ENCODE data around the gene DNAJB1.

Gene DNAJB1

DNA sequence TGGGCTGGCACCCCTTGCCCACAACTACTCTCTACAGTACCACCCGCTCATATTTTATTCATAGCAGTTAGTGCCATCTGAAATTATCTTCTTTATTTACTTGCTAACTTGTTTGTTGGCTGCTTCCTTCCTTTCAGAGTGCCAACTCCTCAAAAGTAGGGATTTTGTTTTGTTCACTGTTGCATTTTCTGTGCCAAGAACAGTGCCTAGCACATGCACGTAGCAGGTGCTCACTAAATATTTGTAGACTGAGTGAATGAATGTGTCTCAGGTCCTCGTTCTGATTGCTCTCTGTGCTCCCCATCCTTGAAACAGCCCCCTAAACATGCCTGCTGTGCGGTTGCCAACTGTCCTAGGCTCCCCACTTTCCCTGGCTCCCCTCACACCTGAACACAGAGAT, 23.8 kb downstream of the DNAJB1 start:
- DNase-seq: no peak

DNA sequence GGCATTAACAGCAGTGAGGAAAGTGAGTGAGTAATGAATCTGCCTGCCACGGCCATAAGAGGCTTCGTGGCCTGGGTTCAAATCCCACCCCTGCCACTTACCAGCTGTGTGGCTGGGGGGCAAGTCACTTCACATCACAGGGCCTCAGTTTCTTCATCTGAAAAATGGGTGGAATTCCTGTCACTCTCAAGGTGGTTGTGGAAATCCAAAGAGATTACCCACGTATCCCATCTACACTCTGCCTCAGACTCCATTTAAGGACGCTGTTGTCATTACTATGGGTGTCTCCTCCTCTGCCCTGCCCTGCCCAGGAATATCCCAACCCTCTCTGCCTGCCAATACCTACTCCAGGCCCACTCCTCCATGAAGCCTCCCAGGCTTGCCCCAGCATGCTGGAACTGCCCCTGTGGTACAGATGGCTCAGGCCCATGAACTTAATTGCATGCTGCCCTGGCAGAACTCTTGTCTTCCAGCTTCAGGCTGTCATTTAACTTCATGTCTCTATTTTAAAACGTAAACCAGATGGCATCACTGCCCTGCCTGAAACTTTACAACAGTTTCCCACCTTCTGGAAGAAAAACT, 25.4 kb downstream of the DNAJB1 start:
- no peak for DNase-seq

DNA sequence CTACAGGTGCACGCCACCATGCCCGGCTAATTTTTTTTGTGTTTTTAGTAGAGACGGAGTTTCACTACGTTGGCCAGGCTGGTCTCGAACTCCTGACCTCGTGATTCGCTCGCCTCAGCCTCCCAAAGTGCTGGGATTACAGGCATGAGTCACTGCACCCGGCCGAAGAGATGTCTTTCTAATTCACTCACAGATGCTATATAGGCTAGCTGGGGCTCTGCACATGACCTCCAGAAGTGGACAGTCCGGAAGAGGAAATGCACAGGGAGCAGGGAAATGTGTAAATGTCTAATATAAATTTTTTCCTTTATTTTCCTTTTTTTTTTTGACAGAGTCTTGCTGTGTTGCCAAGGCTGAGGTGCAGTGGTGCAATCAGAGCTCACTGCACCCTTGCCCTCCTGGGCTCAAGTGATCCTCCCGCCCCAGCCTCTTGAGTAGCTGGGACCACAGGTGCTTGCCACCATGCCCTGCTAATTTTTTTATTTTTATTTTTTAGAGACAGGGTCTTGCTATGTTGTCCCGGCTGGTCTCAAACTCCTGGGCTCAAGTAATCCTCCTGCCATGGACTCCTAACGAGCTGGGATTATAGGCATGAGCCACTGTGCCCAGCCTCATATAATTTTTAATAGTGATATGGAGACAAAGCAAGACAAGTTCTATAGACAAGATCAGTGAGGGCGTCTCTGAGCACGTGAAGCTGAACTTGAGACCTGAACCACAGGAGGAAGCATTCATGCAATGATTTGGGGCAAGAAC, 30.6 kb downstream of the DNAJB1 start:
- no peak for DNase-seq

DNA sequence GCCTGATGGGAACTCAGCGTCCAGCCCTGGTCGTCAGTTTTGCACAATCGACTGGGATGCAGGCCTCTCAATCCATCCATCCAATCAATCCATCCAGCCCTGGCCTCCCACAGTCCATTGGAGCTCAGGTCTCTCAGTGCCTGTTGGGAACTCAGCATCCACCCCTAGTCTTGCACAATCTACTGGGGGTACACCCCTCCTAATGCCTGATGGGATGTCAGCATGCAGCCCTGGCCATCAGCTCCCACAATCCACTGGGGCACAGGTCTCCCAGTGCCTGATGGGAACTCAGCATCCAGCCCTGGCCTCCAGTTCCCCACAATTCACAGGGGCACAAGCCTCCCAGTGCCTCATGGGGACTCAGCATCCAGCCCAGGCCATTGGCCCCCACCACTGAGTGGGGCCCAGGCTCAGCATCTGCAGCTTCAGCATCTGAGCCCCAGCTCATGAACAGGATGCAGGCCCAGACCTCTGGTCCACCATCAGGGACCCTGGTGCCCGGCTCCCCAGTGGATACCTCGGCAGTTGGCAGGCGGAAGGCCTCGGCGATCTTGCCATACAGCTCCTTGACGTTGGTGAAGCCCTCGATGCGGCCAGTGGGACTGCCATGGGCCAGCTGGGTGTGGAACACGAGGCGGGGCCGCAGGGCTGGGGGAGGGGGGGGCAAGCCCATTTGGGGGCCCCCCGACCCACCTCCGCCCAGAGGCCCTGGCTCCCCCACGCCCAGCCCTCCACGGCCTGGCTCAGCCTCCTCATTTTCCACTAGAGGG, 35.8 kb downstream of the DNAJB1 start:
- no peak for DNase-seq

DNA sequence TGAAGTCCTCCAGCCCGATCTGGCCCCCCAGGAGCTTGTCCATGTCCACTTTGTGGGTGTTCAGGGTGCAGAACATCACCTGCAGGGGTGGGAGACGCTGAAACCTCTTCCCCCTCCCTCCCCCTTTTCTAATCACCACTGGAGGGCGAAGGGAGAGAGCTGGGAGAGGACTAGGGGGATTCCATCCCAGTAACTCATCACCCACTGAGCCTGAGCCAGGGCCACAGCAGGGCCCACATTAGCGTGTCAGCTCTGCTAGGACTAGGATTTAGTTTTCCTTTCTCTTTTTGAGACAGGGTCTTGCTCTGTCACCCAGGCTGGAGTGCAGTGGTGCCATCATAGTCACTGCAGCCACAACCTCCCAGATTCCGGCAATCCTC, 37.5 kb downstream of the DNAJB1 start:
- no peak for DNase-seq

DNA sequence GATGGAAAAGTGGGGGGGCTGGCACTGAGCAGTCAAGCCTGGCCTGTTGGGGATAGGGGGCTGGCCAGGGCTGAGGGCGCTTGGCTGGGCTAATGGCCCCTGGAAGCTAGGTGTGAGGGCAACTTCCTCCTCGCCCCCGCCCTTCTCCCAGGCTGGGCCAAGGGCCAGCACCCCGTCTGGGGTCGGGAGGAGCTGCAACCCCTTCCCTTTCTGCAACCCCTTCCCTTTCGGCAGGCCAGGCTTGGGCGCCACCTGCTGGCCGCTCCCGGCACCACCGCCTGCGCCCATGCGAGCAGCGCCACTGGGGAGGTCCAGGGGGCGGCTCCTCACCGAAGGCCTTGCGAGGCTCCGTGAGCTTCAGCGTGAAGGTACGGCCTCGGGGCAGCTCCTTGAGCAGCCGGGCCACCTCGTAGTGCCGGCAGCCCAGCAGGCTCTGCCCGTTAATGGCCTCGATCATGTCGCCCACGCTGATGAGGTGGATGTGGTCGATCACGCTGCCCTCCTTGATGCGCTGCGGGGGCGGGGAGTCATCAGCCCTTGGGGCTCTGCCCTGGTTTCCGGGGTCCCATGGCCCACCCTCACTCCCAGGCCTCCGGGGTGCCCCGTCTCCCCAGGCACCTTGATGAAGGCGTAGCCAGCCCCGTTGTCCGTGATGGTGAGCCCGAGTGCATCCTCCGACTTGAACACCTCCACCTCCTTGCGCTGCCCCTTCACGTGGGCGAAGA, 38.1 kb downstream of the DNAJB1 start:
- peak; percentile 49 for DNase-seq

DNA sequence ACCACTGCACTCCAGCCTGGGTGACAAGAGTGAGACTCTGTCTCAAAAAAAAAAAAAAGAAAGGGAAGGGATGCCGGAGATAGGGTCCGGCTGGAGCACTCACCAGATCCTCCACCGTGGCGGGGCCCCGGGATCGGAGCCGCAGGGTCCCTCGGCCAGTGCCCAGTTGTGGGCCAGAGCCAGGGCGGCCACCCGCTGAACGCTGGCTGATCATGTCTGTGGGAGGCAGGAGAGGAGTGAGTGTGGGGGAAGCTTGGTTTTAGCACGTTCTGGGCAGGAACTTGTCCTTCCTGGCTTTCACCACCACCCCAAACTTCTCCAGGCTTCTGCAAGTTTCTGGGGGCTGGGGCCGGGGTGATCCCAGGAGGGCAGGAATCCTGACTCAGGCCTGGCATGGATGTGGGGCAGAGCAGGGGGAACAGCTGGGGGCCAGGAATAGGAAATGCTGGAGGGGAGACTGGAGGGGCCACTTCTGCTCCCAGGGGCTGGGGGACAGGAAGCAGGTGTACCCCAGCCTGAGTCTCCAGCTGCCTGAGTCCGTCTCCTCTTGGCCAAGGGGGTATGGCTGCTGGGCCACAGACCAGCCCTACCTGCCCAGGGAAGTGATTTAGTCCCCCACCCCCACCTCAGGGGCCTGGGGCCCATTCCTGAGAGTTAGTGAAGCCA, 38.8 kb downstream of the DNAJB1 start:
- no peak for DNase-seq

DNA sequence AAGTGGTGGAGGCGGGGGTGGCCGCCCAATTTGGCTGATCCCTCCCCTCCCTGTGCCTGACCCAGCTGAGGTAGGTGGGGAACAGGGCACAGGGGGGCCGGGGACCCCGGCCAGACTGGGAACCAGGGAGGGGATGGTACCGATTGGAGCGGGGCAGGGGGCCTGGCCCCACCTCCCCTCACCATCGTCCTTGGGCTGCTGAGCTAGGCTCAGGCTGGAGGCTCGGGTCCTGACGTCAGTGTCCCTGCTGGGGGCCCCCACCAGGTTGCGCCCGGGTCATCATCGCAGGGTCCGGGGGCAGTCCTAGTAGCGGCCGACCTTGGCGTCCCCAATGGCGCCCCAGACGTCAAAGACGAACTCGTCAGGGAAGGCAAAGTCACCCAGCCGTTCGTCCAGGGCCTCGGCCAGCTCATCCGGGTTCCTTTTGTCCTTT, 40.1 kb downstream of the DNAJB1 start:
- DNase-seq: no peak

DNA sequence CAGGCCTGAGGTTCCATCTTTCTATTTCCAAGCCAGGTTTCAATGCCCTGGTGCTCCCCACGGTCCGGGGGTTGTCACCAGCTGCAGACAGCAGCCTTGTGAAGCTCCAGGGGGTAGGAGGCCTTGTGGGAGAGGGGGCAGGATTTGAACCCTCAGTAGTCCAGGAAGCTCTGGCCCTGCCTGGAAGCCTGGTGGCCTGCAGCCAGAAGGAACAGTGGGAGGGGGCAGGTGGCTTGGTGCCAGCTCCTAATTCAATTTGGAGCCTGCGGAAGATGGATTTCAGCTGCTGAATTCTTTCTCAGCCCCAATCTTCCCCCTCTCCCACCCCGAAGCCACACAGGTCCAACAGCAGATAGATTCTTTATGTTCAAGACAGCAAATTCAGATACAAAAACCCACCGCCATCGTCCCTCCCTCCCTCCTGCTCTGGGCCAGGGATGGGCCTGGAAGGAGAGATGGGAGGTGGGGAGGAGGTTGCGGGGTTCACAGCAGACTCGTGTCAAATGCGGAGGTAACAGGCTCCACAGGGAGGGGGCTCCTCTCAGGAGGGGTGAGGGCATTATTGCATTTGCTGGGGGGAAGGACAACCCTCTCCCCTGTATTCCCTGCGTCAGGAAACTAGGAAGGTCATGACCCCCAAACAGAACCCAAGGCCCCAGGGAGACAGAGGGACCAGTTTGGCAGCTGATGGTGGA, 40.6 kb downstream of the DNAJB1 start:
- peak; percentile 51 for DNase-seq

DNA sequence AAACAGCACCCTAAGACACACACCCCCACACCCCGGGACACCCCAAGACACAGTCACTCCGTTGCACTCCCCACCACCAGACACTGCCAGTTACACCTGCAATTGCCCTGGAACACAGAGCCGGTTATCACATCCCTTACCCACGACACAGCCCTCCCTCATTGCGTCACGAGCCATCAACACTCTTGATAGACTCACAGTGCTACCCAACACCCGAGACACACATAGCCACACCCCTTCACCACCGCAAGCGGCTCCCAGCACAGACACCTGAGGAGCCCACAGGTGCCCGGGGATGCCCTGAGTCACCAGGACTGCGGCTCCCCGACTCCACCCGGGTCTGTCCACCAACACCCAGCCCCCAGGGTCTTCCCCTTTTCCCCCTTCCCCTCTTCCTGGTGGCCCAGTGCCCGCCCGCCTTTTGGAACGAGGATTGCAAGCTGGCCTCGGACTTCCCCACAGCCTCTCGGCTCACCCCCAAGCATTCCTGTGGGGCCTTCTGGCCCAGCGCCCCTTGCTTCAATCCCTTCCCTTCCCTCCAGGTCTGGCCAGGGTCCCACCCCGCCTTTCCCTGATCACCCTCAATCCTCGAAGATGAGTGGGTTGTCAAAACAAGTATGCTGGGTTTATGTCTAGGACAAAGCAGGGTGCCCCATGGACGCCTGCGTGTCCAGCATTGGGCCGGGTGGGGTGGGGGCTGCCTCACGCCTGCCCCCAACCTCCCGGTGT, 41.4 kb downstream of the DNAJB1 start:
- DNase-seq: peak; percentile 32

DNA sequence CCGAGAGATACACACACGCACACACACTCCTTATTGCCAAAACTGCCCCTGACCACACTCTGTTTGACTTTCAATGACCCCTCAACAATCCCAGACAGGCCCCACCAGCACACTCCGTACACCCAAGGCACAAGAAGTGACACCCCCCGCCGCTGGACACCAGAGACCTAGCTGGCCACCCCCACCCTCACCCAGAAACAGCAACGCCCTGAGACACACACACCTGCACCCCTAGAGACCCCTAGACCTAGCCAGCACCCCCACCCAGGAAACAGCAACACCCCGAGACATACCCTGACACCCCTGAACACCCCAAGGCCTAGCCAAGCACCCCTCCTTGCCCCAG, 41.9 kb downstream of the DNAJB1 start:
- no peak for DNase-seq

DNA sequence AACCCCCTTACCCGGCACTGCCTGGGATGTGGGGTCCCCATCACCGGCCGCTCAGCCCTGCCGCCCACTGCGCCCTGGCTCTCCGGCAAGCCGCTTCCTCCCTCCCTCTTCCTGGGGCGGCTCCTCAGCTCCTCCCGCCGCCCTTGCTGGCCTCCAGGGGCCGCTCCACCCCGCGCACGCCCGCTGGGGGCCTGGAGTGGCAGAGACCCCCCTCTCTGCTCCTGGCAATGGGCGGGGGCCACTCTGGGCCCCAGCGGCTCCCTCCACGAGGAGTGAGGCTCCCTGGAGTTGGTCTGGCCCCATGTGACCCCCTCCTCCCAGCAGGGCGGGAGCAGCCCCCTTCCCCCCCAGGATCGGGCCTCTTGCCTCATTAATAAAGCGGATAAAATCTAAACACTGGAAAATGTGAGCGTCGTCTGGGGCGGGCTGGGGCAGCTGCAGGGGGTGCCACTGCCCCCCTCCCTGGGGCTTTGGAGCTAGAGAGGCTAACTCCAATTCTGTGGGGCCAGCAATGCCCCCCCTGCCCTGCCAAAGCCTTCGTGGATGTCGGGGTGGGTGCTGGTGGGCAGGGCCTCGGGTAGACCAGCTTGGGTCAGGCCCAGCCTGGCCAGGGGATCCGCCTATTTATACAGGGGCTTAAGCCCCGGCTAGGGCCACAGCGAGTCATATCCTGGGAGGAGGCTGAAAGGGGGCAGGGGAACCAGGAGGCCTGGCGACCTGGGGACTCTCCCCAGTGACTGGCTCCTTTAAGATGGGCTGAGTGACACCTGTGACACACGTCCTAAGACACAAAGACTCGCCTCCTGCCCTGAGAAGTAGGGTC, 42.7 kb downstream of the DNAJB1 start, which contains the start of gene PTGER1:
TSS of gene PTGER1 (minus strand) at position 104 of the 823 bp plus-strand sequence. CDS start 1,034 bp downstream, outside the sequence.
- DNase-seq: peak; percentile 50

DNA sequence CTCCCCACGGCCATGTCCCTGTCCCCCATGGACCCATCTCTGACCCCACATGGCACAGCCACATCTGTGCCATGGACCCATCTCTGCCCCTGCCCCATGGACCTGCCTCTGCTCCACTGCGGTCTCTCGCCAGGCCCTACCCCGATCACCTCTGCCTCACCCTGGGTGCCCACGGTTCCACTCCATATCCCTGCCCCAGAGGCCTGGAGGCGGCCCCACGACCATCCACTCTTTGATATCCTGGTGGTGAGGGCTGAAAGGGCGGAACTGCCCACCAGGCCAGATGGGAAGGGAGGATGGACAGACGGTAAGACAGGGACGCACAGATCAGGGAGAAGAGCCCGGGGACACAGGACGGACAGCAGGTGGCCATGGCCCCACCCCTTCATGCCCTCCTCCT, 43.4 kb downstream of the DNAJB1 start:
- no peak for DNase-seq

DNA sequence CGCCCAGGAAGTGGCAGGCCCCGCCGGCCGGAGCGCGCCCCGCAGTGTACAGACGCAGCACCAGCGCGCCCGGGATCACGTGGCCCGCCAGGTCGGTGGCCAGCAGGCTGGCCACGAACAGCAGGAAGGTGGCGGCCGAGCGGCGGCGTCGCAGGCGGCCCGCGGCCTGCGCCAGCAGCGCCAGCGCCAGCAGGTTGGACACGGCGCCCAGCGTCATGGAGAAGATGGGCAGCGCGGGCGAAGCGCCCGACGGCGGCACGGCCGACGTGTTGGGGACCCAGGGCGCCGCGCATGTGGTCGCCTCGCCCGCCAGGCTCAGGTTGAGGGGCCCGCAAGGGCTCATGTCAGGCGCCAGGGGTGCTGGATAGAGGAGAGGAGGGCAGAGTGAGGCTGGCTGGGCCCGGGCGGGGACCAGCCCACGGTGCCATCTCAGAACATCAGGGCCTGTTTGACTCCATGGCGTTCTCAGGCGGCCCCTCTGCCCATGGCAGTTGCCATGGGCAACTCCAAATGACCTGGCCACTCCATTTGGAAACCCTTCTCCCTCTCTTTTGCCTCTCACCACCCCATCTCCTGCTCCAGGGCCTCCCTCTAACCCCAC, 44.1 kb downstream of the DNAJB1 start:
- no peak for DNase-seq

DNA sequence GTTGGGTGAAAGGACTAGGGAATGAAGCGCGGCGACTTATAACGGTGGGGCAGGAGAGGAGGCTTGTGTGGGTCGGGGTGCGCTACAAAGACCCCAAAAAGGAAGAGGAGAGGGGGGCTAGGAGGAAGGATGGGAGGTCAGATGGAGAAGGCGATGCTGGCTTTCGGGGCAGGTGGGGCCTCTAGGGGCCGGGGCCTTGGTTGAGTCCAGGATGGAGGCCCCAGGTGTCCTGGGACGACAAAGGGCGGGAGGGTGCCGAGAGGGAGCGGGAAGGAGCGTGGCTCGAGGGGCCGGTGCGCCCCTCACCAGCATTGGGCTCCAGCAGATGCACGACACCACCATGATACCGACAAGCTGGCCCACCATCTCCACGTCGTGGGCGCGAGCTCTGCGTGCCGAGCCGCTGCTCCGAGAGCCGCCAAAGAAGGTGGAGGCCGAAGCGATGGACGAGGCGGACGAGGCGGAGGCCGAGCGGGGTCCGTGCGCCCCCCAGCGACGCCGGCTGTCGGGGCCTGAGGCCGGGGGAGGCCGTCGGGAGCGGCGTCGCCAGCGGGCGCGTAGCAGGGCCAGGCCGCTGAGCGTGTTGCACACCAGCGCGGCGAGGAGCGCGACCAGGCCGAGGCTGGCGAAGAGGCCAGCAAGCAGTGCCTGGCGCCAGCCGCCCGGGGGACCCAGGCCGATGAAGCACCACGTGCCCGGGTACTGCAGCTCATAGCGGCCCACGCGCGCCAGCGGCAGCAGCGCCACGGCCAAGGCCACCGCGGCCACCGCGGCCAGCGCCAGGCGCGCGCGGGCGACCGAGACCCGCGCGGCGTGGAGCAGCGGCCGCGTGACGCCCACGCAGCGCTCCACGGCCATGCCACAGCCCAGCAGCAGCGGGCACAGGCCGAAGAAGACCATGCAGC, 44.9 kb downstream of the DNAJB1 start:
- peak; percentile 29 for DNase-seq

DNA sequence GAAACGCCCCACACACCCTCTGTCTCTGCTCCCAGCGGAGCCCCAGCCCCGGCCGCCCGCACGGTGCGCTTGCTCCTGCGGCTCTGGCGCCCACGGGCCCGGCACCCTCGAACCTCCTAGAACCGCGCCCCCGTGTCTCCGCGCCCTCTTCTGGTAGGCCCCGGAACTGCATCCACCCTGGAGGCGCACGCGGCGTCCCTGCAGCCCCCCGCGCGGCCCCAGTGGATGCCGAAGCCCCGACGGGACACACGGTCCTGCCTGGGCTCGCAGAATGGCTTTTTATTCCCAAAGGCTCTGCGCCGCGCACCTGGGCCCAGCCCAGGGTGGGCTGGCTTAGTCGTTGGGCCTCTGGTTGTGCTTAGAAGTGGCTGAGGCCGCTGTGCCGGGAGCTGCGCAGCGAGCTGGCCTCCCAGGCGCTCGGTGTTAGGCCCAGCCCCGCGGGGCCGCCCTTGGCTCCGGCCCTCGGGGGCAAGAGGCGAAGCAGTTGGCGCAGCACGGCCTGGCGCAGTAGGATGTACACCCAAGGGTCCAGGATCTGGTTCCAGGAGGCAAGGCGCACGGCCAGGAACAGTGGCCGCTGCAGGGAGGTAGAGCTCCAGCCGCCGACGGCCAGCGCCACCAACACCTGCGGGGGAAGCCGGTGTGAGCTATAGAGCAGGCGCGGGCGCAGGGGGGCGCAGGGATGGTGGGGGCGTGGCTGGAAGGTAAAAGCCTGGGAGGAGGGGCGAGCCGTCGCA, 45.8 kb downstream of the DNAJB1 start:
- DNase-seq: peak; percentile 88

DNA sequence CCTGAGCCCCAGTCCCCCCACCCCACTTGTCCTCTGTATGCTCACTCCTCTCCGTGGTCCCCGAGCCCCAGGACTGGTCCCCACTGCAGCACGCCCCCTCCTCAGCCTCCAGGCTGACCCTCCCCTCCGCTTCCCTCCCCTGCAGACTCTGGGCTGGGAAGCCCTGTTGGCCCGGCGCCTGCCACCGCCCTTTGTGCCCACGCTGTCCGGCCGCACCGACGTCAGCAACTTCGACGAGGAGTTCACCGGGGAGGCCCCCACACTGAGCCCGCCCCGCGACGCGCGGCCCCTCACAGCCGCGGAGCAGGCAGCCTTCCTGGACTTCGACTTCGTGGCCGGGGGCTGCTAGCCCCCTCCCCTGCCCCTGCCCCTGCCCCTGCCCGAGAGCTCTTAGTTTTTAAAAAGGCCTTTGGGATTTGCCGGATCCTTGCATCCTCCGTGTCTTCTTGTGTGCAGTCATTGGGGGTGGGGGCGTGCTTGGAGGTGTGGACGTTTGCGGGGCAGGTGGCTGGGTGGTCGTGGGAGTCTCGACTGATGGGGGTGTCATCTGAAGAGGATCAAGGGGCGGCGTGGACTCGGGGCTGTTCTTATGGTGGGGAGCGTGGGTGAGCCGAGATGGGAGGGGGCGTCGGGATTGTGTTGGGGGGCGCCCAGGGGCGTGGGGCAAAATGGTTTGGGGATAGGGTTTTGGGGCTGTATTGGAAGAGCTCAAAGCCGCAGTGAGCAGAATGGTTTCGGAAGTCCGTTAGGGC, 46.6 kb downstream of the DNAJB1 start:
- no peak for DNase-seq

All from NCI-H69 (cell line).